ENCODE results near the gene COLGALT1.

Gene COLGALT1

DNA sequence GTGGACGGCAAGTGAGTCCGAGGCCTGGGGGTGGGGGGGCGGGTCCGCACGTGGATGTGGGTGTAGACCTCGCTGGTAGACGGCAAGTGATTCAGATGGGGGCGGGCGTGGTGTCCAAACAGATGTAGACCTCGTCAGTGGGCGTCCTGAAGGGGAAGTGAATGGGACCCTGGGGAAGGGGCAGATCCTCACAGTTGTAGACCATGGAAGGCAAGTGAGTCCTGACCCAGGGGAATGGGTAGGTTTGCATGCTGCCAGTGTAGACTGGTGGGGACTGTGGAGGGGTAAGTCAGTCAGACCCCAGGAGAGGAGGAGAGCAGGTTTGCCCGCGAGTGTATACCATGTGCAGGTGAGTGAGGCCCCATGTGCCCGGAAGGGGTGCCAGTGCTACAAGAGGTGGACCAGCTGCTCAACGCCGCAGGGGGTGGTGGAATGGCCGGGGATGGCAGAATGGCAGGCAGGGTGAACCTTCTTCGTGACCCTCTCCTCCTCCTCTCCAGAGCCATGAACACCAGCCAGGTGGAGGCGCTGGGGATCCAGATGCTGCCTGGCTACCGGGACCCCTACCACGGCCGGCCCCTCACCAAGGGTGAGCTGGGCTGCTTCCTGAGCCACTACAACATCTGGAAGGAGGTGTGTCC lies 22.1 kb downstream of the COLGALT1 start:
- Histone ChIP-seq H4K91ac (ENCODE audit: low read depth, low read length, poor library complexity) (no peak overlapping the region), H3K14ac (ENCODE audit: low read length) (no peak overlapping the region), H3K4me3 (ENCODE audit: low read length in 2 of 2) (no peak overlapping the region), H3K23ac (ENCODE audit: low read depth, low read length, poor library complexity) (no peak overlapping the region), H3K4me1 (ENCODE audit: control insufficient read depth in 2 of 2, insufficient read depth in 1 of 2, low read depth in 1 of 2, low read length in 2 of 2) (peaks cover 0 to 7% of the 10 kb centered on the region in 2 donors), H3K27me3 (ENCODE audit: control insufficient read depth in 3 of 3, insufficient read depth in 3 of 3, low read depth in 1 of 3, low read length in 3 of 3) (no peaks in the 10 kb centered on the region), H3K4ac (ENCODE audit: low read length) (no peak overlapping the region), H3K4me2 (ENCODE audit: insufficient read depth, low read length, poor library complexity, severe bottlenecking) (peak overlapping the region; percentile 50), H3K36me3 (replicated peaks in 1 of 2; ENCODE audit: control insufficient read depth in 2 of 2, insufficient read depth in 2 of 2, low read length in 2 of 2) (peaks cover 38 to 77% of the 10 kb centered on the region in 2 donors), H2AK5ac (ENCODE audit: low read depth, low read length) (peak overlapping the region; percentile 86), H2BK15ac (ENCODE audit: low read length) (no peak overlapping the region), H3K9me3 (replicated peaks in 1 of 2; ENCODE audit: control insufficient read depth in 2 of 2, insufficient read depth in 1 of 2, low read depth in 1 of 2, low read length in 2 of 2) (peaks cover 0 to 5% of the 10 kb centered on the region in 2 donors), H3K18ac (ENCODE audit: low read length) (peak overlapping the region; percentile 11), H3K79me1 (ENCODE audit: low read depth, low read length) (peaks cover 2% of the 10 kb centered on the region), H3K9ac (ENCODE audit: low read depth, low read length, poor library complexity) (peak overlapping the region; percentile 81), H4K8ac (ENCODE audit: low read depth, low read length) (no peak overlapping the region), H2BK120ac (ENCODE audit: low read depth, low read length) (no peak overlapping the region), H3K27ac (replicated peaks; ENCODE audit: low read length) (no peak overlapping the region), H2AFZ (ENCODE audit: low read length) (no peak overlapping the region), H2BK5ac (ENCODE audit: low read length) (peak overlapping the region; percentile 84), H2BK12ac (ENCODE audit: low read length) (no peak overlapping the region)
- DNase-seq (ENCODE audit: low spot score) = no peak
- no CpG with 5 or more reads among the region's 22 CpGs for WGBS, 2 donors (ENCODE audit: extremely low coverage in 2 of 2, insufficient read length in 2 of 2, insufficient replicate concordance in 1 of 2)

DNA sequence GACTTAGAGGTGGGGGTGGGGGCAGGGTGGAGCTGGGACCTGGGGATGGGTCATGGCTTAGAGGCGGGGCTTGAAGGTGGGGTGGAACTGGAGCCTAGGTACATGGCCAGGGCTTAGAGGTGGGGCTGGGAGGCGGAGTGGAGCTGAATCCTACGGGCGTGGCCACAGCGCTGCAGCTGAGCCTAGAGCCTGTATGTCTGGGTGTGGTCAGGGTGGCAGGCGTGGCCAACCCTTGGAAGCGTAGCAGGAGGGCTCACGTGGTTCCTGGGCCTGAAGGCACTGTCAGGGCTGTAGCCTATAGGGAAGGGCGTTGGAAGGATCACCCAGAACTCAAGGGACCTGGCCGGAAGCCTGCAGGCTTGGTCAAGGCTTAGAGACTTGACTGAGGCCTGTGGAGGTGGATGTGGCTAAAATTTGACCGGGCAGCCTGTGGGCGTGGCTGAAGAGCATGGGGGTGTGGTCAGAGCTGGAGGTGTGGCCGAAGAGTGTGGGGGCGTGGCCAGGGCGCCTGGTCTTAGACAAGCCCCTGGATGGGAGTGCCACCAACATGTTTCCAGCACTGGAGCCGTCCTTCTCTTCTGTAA lies 24.3 kb downstream of the COLGALT1 start:
- H2BK5ac ChIP-seq (ENCODE audit: low read length) = peak overlapping the region; percentile 79
- peaks cover 0 to 7% of the 10 kb centered on the region in 2 donors for H3K4me1 ChIP-seq (ENCODE audit: control insufficient read depth in 2 of 2, insufficient read depth in 1 of 2, low read depth in 1 of 2, low read length in 2 of 2)
- H4K91ac ChIP-seq (ENCODE audit: low read depth, low read length, poor library complexity) = no peak overlapping the region
- H3K9me3 ChIP-seq (replicated peaks in 1 of 2; ENCODE audit: control insufficient read depth in 2 of 2, insufficient read depth in 1 of 2, low read depth in 1 of 2, low read length in 2 of 2) = peaks cover 0 to 5% of the 10 kb centered on the region in 2 donors
- WGBS, 2 donors (ENCODE audit: extremely low coverage in 2 of 2, insufficient read length in 2 of 2, insufficient replicate concordance in 1 of 2) = no CpG with 5 or more reads among the region's 16 CpGs
- no peak overlapping the region for H3K9ac ChIP-seq (ENCODE audit: low read depth, low read length, poor library complexity)
- H4K8ac ChIP-seq (ENCODE audit: low read depth, low read length) = no peak overlapping the region
- DNase-seq (ENCODE audit: low spot score) = peak; percentile 45
- peaks cover 35 to 64% of the 10 kb centered on the region in 2 donors for H3K36me3 ChIP-seq (replicated peaks in 1 of 2; ENCODE audit: control insufficient read depth in 2 of 2, insufficient read depth in 2 of 2, low read length in 2 of 2)
- H2AFZ ChIP-seq (ENCODE audit: low read length) = no peak overlapping the region
- peak overlapping the region; percentile 45 for H3K4ac ChIP-seq (ENCODE audit: low read length)
- peaks cover 2% of the 10 kb centered on the region for H3K79me1 ChIP-seq (ENCODE audit: low read depth, low read length)
- peak overlapping the region; percentile 87 for H2BK15ac ChIP-seq (ENCODE audit: low read length)
- no peaks in the 10 kb centered on the region for H3K27me3 ChIP-seq (ENCODE audit: control insufficient read depth in 3 of 3, insufficient read depth in 3 of 3, low read depth in 1 of 3, low read length in 3 of 3)
- H3K18ac ChIP-seq (ENCODE audit: low read length) = peak overlapping the region; percentile 68
- no peak overlapping the region for H2BK12ac ChIP-seq (ENCODE audit: low read length)
- no peak overlapping the region for H2BK120ac ChIP-seq (ENCODE audit: low read depth, low read length)
- H3K27ac ChIP-seq (replicated peaks; ENCODE audit: low read length) = no peak overlapping the region
- H3K23ac ChIP-seq (ENCODE audit: low read depth, low read length, poor library complexity) = peak overlapping the region; percentile 82
- H2AK5ac ChIP-seq (ENCODE audit: low read depth, low read length) = peak overlapping the region; percentile 78
- peak overlapping the region in 1 of 2 donors; percentile 10 for H3K4me3 ChIP-seq (ENCODE audit: low read length in 2 of 2)
- no peak overlapping the region for H3K14ac ChIP-seq (ENCODE audit: low read length)
- no peak overlapping the region for H3K4me2 ChIP-seq (ENCODE audit: insufficient read depth, low read length, poor library complexity, severe bottlenecking)

DNA sequence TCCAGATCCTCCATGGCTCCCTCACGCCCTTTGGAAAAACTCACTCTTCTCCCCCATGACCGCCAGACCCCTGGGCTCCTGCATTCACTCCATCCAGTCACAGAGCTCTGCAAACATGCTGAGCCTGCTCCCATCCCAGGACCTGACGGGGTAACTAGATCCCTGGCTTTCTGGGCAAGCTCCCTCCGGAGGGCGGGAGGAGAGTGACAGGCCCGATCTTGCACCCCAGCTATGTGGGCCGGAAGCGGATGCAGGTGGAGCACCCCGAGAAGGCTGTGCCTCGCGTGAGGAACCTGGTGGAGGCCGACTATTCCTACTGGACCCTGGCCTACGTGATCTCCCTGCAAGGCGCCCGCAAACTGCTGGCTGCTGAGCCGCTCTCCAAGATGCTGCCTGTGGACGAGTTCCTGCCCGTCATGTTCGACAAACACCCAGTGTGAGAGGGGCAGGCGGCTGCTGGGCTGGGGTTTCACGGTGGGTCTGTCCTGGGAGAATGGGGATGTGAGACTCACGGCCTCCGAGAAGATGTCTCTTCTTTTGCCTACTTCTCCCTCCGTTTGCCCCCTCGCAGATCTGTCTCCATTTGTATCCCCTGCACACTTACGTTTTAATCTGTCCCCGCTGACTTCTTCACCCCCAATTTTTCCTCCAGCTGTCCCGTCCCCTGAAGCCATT lies 25.2 kb downstream of the COLGALT1 start:
- Histone ChIP-seq H3K9me3 (replicated peaks in 1 of 2; ENCODE audit: control insufficient read depth in 2 of 2, insufficient read depth in 1 of 2, low read depth in 1 of 2, low read length in 2 of 2) (peaks cover 0 to 5% of the 10 kb centered on the region in 2 donors), H4K8ac (ENCODE audit: low read depth, low read length) (no peak overlapping the region), H2AK5ac (ENCODE audit: low read depth, low read length) (peak overlapping the region; percentile 50), H3K4me1 (ENCODE audit: control insufficient read depth in 2 of 2, insufficient read depth in 1 of 2, low read depth in 1 of 2, low read length in 2 of 2) (peaks cover 0 to 7% of the 10 kb centered on the region in 2 donors), H2BK15ac (ENCODE audit: low read length) (no peak overlapping the region), H3K9ac (ENCODE audit: low read depth, low read length, poor library complexity) (peak overlapping the region; percentile 72), H3K36me3 (replicated peaks in 1 of 2; ENCODE audit: control insufficient read depth in 2 of 2, insufficient read depth in 2 of 2, low read length in 2 of 2) (peaks cover 35 to 60% of the 10 kb centered on the region in 2 donors), H2BK120ac (ENCODE audit: low read depth, low read length) (no peak overlapping the region), H3K27ac (replicated peaks; ENCODE audit: low read length) (no peak overlapping the region), H3K23ac (ENCODE audit: low read depth, low read length, poor library complexity) (no peak overlapping the region), H2BK5ac (ENCODE audit: low read length) (peak overlapping the region; percentile 44), H3K79me1 (ENCODE audit: low read depth, low read length) (peaks cover 2% of the 10 kb centered on the region), H3K4me2 (ENCODE audit: insufficient read depth, low read length, poor library complexity, severe bottlenecking) (no peak overlapping the region), H2AFZ (ENCODE audit: low read length) (no peak overlapping the region), H3K4ac (ENCODE audit: low read length) (no peak overlapping the region), H2BK12ac (ENCODE audit: low read length) (no peak overlapping the region), H3K18ac (ENCODE audit: low read length) (peak overlapping the region; percentile 62), H3K27me3 (ENCODE audit: control insufficient read depth in 3 of 3, insufficient read depth in 3 of 3, low read depth in 1 of 3, low read length in 3 of 3) (no peaks in the 10 kb centered on the region), H3K14ac (ENCODE audit: low read length) (no peak overlapping the region), H3K4me3 (ENCODE audit: low read length in 2 of 2) (no peak overlapping the region), H4K91ac (ENCODE audit: low read depth, low read length, poor library complexity) (no peak overlapping the region)
- no peak for DNase-seq (ENCODE audit: low spot score)
- WGBS, 2 donors (ENCODE audit: extremely low coverage in 2 of 2, insufficient read length in 2 of 2, insufficient replicate concordance in 1 of 2) = no CpG with 5 or more reads among the region's 28 CpGs

Measured in neuronal stem cell (in vitro differentiated cells).